Bronchial epithelial cell (primary cell): ENCODE measurements around the gene IRAK4. TPM values are rescaled to one million over a fixed set of nuclear protein-coding genes. Genes with fewer than 3 reads are reported as not detected.

ENCODE experiments used
- DNase-seq: peaks from one replicate; pipeline ENCODE4 v3.0.0-alpha.2; 2010; ENCODE audit warnings: low read depth
- FAIRE-seq: peaks from 2 replicates; lab custom pipeline; 2011; peaks lifted over from hg19 to GRCh38; lab: Jason Lieb, UNC
- H3K27me3 ChIP-seq: 2 replicates; pipeline ENCODE4 v1.5.1; 2011; ENCODE audit warnings: low read length; ENCODE audit not compliant: control insufficient read depth, insufficient read depth
- H3K36me3 ChIP-seq: 2 replicates; pipeline ENCODE4 v1.5.1; 2011; ENCODE audit warnings: low read length; ENCODE audit not compliant: control insufficient read depth, insufficient read depth
- H3K4me3 ChIP-seq: 2 replicates; pipeline ENCODE4 v1.5.1; 2011; ENCODE audit warnings: mild to moderate bottlenecking, low read depth, low read length, control low read depth
- total RNA-seq: library from RNA; depleted of rRNA; stranded (reverse); fragments of >200 nt; gene quantifications from 2 replicates; pipeline ENCODE4 v1.2.1, GENCODE V29; 2014
- TF ChIP-seq, protein P1 (sequence below): IDR thresholded peaks from 2 replicates; pipeline ENCODE4 v1.5.1; 2011; ENCODE audit warnings: mild to moderate bottlenecking, moderate library complexity, low read length, control low read depth, inconsistent platforms; ENCODE audit not compliant: insufficient read depth, severe bottlenecking

The IRAK4 gene
- total RNA-seq, 1 donor from 2014 or later: 11.1 TPM

GRCh38 chr12:43797561-43798217 lies 38.9 kb downstream of the IRAK4 start:
- H3K4me3 ChIP-seq: no peak overlapping the region
- DNase-seq (no peak), FAIRE-seq (no peak)
- no peaks in the 10 kb centered on the region for H3K27me3 ChIP-seq
- TF ChIP-seq, protein P1, sequence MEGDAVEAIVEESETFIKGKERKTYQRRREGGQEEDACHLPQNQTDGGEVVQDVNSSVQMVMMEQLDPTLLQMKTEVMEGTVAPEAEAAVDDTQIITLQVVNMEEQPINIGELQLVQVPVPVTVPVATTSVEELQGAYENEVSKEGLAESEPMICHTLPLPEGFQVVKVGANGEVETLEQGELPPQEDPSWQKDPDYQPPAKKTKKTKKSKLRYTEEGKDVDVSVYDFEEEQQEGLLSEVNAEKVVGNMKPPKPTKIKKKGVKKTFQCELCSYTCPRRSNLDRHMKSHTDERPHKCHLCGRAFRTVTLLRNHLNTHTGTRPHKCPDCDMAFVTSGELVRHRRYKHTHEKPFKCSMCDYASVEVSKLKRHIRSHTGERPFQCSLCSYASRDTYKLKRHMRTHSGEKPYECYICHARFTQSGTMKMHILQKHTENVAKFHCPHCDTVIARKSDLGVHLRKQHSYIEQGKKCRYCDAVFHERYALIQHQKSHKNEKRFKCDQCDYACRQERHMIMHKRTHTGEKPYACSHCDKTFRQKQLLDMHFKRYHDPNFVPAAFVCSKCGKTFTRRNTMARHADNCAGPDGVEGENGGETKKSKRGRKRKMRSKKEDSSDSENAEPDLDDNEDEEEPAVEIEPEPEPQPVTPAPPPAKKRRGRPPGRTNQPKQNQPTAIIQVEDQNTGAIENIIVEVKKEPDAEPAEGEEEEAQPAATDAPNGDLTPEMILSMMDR: no peak
- H3K36me3 ChIP-seq: no peaks in the 10 kb centered on the region

DNA sequence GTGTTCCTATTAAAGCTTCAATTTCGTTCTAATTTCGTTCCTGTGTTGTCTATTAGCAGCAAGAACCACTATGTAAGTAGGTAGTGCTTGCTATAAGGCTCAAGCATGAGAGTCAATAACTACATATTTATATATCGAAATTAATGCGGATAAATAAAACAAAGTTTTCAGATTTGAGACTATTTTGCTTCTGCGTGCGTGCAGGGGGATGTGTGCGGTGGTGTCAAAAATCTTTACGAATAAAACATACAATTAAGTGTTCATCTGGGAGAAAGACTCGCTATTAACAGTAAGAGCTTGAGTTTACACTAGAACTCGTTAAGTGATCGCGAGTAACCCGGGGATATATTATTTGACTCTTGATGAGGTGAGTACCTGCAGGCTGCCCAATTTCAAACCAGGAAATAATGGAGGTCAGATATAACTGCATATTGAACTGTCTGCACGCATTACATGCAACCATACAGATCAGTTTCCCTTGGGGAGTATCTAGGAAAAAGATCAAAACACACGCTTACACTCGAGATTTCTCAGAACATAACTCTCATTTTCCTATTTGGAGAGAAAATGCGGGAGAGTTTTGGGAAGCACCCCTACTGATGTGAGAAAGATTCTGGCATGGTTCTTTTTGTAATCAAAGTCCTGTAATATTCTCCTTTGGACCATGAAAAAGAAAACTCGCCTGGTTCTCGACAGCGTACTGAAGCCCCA lies 46.6 kb downstream of the IRAK4 start:
- Histone ChIP-seq H3K36me3 (no peaks in the 10 kb centered on the region), H3K4me3 (peak overlapping the region; percentile 98), H3K27me3 (no peaks in the 10 kb centered on the region)
- TF ChIP-seq, protein P1: no peak
- DNase-seq: no peak
- FAIRE-seq: no peak

- DNase-seq (peak; percentile 43), FAIRE-seq (no peak)
- peak within 1 kb of the TSS; percentile 98 for H3K4me3 ChIP-seq
- TF ChIP-seq, protein P1: peak; percentile 34
- H3K36me3 ChIP-seq: no peaks in the 10 kb centered on the region
- H3K27me3 ChIP-seq: no peaks in the 10 kb centered on the region
Observed at GRCh38 chr12:43805860-43806736, 47.3 kb downstream of the IRAK4 start, which contains the start of gene TWF1. Gene TWF1, minus strand, starts transcription at chr12:43806317. Its CDS starts 72 bp downstream, at chr12:43806245.

- FAIRE-seq (no peak), DNase-seq (no peak)
- TF ChIP-seq, protein P1: no peak
- Histone ChIP-seq H3K36me3 (no peaks in the 10 kb centered on the region), H3K4me3 (peak overlapping the region; percentile 98), H3K27me3 (no peaks in the 10 kb centered on the region)
Observed at GRCh38 chr12:43806737-43807072, 48.0 kb downstream of the IRAK4 start.

- DNase-seq (peak; percentile 57), FAIRE-seq (no peak)
- TF ChIP-seq, protein P1: no peak
- H3K4me3 ChIP-seq: no peak overlapping the region
- no peaks in the 10 kb centered on the region for H3K36me3 ChIP-seq
- H3K27me3 ChIP-seq: no peaks in the 10 kb centered on the region
Observed at GRCh38 chr12:43807386-43807785, 48.6 kb downstream of the IRAK4 start.
